SH-SY5Y (cell line): ENCODE results near the gene MAGI2.

Experiments used
- GATA2 ChIP-seq: IDR thresholded peaks from 2 replicates; pipeline ENCODE4 v1.6.1; 2011; ENCODE audit warnings: mild to moderate bottlenecking, low read depth, low read length
- GATA3 ChIP-seq: IDR thresholded peaks from 2 replicates; pipeline ENCODE4 v1.6.1; 2011; ENCODE audit warnings: low read depth, mild to moderate bottlenecking, low read length, moderate library complexity

MAGI2 gene

GRCh38 chr7:79185605-79186004 lies 267.9 kb downstream of the MAGI2 start:
- no peak for TF ChIP-seq GATA3
- no peak for TF ChIP-seq GATA2

GRCh38 chr7:79182283-79182682 lies 271.2 kb downstream of the MAGI2 start:
- TF ChIP-seq GATA2 (no peak), GATA3 (no peak)

GRCh38 chr7:79180533-79180932 lies 272.9 kb downstream of the MAGI2 start:
- no peak for TF ChIP-seq GATA2
- no peak for TF ChIP-seq GATA3

GRCh38 chr7:79176859-79177477 lies 276.5 kb downstream of the MAGI2 start:
- TF ChIP-seq GATA2 (no peak), GATA3 (no peak)

- TF ChIP-seq GATA3: no peak
- TF ChIP-seq GATA2: no peak
These were observed 278.1 kb downstream of the MAGI2 start for GRCh38 chr7:79175374-79175773.

GRCh38 chr7:79165225-79165624 lies 288.2 kb downstream of the MAGI2 start:
- no peak for TF ChIP-seq GATA2
- no peak for TF ChIP-seq GATA3

- TF ChIP-seq GATA3: no peak
- TF ChIP-seq GATA2: no peak
These were observed 294.3 kb downstream of the MAGI2 start for GRCh38 chr7:79159040-79159664.

- TF ChIP-seq GATA3: no peak
- no peak for TF ChIP-seq GATA2
These were observed 296.2 kb downstream of the MAGI2 start for GRCh38 chr7:79157281-79157680.

GRCh38 chr7:79149831-79150230 lies 303.6 kb downstream of the MAGI2 start:
- no peak for TF ChIP-seq GATA3
- no peak for TF ChIP-seq GATA2

GRCh38 chr7:79142706-79143105 lies 310.8 kb downstream of the MAGI2 start:
- no peak for TF ChIP-seq GATA3
- TF ChIP-seq GATA2: no peak

- no peak for TF ChIP-seq GATA2
- no peak for TF ChIP-seq GATA3
These were observed 312.2 kb downstream of the MAGI2 start for GRCh38 chr7:79141252-79141651.

GRCh38 chr7:79137942-79138341 lies 315.5 kb downstream of the MAGI2 start:
- TF ChIP-seq GATA2 (no peak), GATA3 (no peak)

- TF ChIP-seq GATA3 (no peak), GATA2 (no peak)
These were observed 320.5 kb downstream of the MAGI2 start for GRCh38 chr7:79132844-79133451.

- TF ChIP-seq GATA3 (no peak), GATA2 (no peak)
These were observed 322.8 kb downstream of the MAGI2 start for GRCh38 chr7:79130715-79131114.

- TF ChIP-seq GATA3 (no peak), GATA2 (no peak)
These were observed 329.1 kb downstream of the MAGI2 start for GRCh38 chr7:79124331-79124730.

- TF ChIP-seq GATA3 (no peak), GATA2 (no peak)
These were observed 335.3 kb downstream of the MAGI2 start for GRCh38 chr7:79118143-79118542.
